Measurements from ENCODE around the gene KIF18B. TPM values are rescaled to one million over a fixed set of nuclear protein-coding genes. Genes with fewer than 3 reads are reported as not detected.

KIF18B gene
- total RNA-seq = 11.2 and 12.4 TPM in 2 replicates

GRCh38 chr17:44947461-44948314 lies at the start of gene KIF18B:
Gene KIF18B, minus strand, starts transcription at chr17:44947773. Its CDS starts 11,429 bp downstream, at chr17:44936344.

GRCh38 chr17:44968225-44969143 lies 20.9 kb upstream of the KIF18B start, which contains the start of gene C1QL1:
Gene C1QL1, minus strand, starts transcription at chr17:44968303. Its CDS starts 255 bp downstream, at chr17:44968048.

GRCh38 chr17:44915321-44915726 lies 32.2 kb downstream of the KIF18B start, which contains the start of gene GFAP:
Gene GFAP, minus strand, starts transcription at chr17:44915500. Its CDS starts 14 bp downstream, at chr17:44915486.

GRCh38 chr17:44899074-44899782 lies 48.3 kb downstream of the KIF18B start, which contains the start of gene EFTUD2:
Gene EFTUD2, minus strand, starts transcription at chr17:44899445. Its CDS starts 4,924 bp downstream, at chr17:44894521.

Other genes with a start within 250 kb of the KIF18B start
- gene DBF4B, start 239.1 kb downstream of the KIF18B start, total RNA-seq = 7.8 and 9.5 TPM in 2 replicates
- 0.29 and 0.53 TPM in 2 replicates for gene ADAM11, start 188.8 kb downstream of the KIF18B start, total RNA-seq
- gene GJC1, start 117.5 kb downstream of the KIF18B start, total RNA-seq = 11.0 and 24.3 TPM in 2 replicates
- not detected in 2 replicates for gene HIGD1B, start 99.9 kb downstream of the KIF18B start, total RNA-seq
- 63.1 and 67.2 TPM in 2 replicates for gene EFTUD2, start 48.3 kb downstream of the KIF18B start, total RNA-seq
- gene GFAP, start 32.3 kb downstream of the KIF18B start, total RNA-seq = 0.29 and 0.53 TPM in 2 replicates
- gene C1QL1, start 20.5 kb upstream of the KIF18B start, total RNA-seq = 3.2 and 9.0 TPM in 2 replicates
- gene DCAKD, start 103.9 kb upstream of the KIF18B start, total RNA-seq = 62.4 and 64.0 TPM in 2 replicates
- gene NMT1, start 113.5 kb upstream of the KIF18B start, total RNA-seq = 113 and 146 TPM in 2 replicates
- gene PLCD3, start 184.7 kb upstream of the KIF18B start, total RNA-seq = 38.6 and 42.9 TPM in 2 replicates
- gene ACBD4, start 187.9 kb upstream of the KIF18B start, total RNA-seq = 4.0 and 9.9 TPM in 2 replicates
- 15.6 and 19.3 TPM in 2 replicates for gene HEXIM1, start 200.7 kb upstream of the KIF18B start, total RNA-seq
- gene HEXIM2, start 214.1 kb upstream of the KIF18B start, total RNA-seq = 5.7 and 6.6 TPM in 2 replicates